OCI-LY1 (cell line): ENCODE results near the gene ATP11A.

Source experiments
- EZH2 ChIP-seq: fragments of 200-600 bp; sonication (generic), shearing (Covaris generic); IDR thresholded peaks from 2 replicates; pipeline ENCODE4 v1.8.0; 2017; ENCODE audit warnings: borderline replicate concordance, mixed run types, mild to moderate bottlenecking, antibody characterized with exemption, low read length, moderate library complexity, mixed read lengths
- TF ChIP-seq, protein P1 (sequence below): fragments of 200-600 bp; sonication (generic), shearing (Covaris generic); IDR thresholded peaks from 2 replicates; pipeline ENCODE4 v1.5.1; 2017; ENCODE audit warnings: mild to moderate bottlenecking, antibody characterized with exemption, low read length, moderate library complexity, mixed read lengths

DNA sequence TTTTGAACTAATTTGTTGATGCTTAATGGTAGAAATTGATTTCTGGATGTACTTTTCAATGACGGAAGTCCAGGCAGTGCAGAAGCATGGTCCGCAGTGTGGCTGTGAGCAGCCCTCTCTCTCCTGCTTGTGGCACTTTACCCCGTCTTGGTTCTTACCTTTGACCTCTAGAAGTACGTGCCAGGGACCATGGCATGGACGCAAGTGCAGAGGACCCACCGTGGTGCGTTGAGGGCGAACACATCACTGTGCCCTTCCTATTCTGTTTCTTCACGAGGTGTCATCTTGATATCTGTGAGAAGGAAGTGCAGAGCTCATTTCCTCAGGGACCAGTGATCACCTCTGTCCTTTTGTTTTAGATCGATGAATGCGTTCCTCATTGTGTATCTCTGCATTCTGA lies 135.2 kb downstream of the ATP11A start:
- TF ChIP-seq, protein P1, sequence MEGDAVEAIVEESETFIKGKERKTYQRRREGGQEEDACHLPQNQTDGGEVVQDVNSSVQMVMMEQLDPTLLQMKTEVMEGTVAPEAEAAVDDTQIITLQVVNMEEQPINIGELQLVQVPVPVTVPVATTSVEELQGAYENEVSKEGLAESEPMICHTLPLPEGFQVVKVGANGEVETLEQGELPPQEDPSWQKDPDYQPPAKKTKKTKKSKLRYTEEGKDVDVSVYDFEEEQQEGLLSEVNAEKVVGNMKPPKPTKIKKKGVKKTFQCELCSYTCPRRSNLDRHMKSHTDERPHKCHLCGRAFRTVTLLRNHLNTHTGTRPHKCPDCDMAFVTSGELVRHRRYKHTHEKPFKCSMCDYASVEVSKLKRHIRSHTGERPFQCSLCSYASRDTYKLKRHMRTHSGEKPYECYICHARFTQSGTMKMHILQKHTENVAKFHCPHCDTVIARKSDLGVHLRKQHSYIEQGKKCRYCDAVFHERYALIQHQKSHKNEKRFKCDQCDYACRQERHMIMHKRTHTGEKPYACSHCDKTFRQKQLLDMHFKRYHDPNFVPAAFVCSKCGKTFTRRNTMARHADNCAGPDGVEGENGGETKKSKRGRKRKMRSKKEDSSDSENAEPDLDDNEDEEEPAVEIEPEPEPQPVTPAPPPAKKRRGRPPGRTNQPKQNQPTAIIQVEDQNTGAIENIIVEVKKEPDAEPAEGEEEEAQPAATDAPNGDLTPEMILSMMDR: no peak
- TF ChIP-seq EZH2: no peak
